HK-2 (cell line): ENCODE measurements around the gene CD36.

Experiments used
- DNase-seq: peaks from one replicate; pipeline ENCODE4 v3.0.0-alpha.2; 2018; ENCODE audit not compliant: unreplicated experiment

The CD36 gene

GRCh38 chr7:80624763-80625162, 13.7 kb upstream of the CD36 start:
- DNase-seq = no peak

- no peak for DNase-seq
These were observed 9.4 kb upstream of the CD36 start for GRCh38 chr7:80629023-80629422.

- no peak for DNase-seq
These were observed 7.6 kb upstream of the CD36 start for GRCh38 chr7:80630608-80631405.

GRCh38 chr7:80631421-80631820, 7.0 kb upstream of the CD36 start:
- no peak for DNase-seq

GRCh38 chr7:80632139-80632538, 6.3 kb upstream of the CD36 start:
- DNase-seq = no peak

GRCh38 chr7:80632819-80633218, 5.6 kb upstream of the CD36 start:
- DNase-seq = no peak

- DNase-seq = no peak
These were observed 3.9 kb upstream of the CD36 start for GRCh38 chr7:80634505-80634904.

GRCh38 chr7:80635533-80635932, 2.9 kb upstream of the CD36 start:
- no peak for DNase-seq

GRCh38 chr7:80635998-80636397, 2.4 kb upstream of the CD36 start:
- DNase-seq = no peak

GRCh38 chr7:80636709-80637108, 1.7 kb upstream of the CD36 start:
- no peak for DNase-seq

- DNase-seq = no peak
These were observed 988 bp upstream of the CD36 start for GRCh38 chr7:80637454-80637853.

- no peak for DNase-seq
These were observed 569 bp downstream of the CD36 start for GRCh38 chr7:80639011-80639410.

GRCh38 chr7:80640846-80641245, 2.4 kb downstream of the CD36 start:
- DNase-seq = peak; percentile 5

- DNase-seq = no peak
These were observed 3.1 kb downstream of the CD36 start for GRCh38 chr7:80641548-80641947.

GRCh38 chr7:80642871-80643270, 4.4 kb downstream of the CD36 start:
- no peak for DNase-seq

GRCh38 chr7:80643336-80643915, 5.0 kb downstream of the CD36 start:
- no peak for DNase-seq

- no peak for DNase-seq
These were observed 5.6 kb downstream of the CD36 start for GRCh38 chr7:80644054-80644453.

GRCh38 chr7:80646083-80646865, 7.8 kb downstream of the CD36 start:
- no peak for DNase-seq

- DNase-seq = no peak
These were observed 9.0 kb downstream of the CD36 start for GRCh38 chr7:80647436-80647835.

GRCh38 chr7:80648031-80648600, 9.7 kb downstream of the CD36 start:
- DNase-seq = no peak

GRCh38 chr7:80649011-80649410, 10.6 kb downstream of the CD36 start:
- DNase-seq = no peak

- no peak for DNase-seq
These were observed 11.6 kb downstream of the CD36 start for GRCh38 chr7:80650030-80650429.

- DNase-seq = no peak
These were observed 13.0 kb downstream of the CD36 start for GRCh38 chr7:80651471-80651870.
